ENCODE measurements around the gene CCDC18.
"Not testable (repeated sequence)": the region's sequence is repeated elsewhere in the genome, so short reads cannot be mapped to it uniquely, and the experiment has no call there.

The CCDC18 gene

GRCh38 chr1:93239863-93240262 lies 59.3 kb downstream of the CCDC18 start:
- Histone ChIP-seq H2AFZ (ENCODE audit: low read length) (no peak overlapping the region), H2BK12ac (ENCODE audit: low read length) (no peak overlapping the region), H3K27ac (replicated peaks; ENCODE audit: low read length) (no peak overlapping the region), H3K4me1 (ENCODE audit: control insufficient read depth in 2 of 2, insufficient read depth in 1 of 2, low read depth in 1 of 2, low read length in 2 of 2) (no peaks in the 10 kb centered on the region), H4K91ac (ENCODE audit: low read depth, low read length, poor library complexity) (no peak overlapping the region), H2AK5ac (ENCODE audit: low read depth, low read length) (no peak overlapping the region), H3K14ac (ENCODE audit: low read length) (no peak overlapping the region), H2BK5ac (ENCODE audit: low read length) (no peak overlapping the region), H3K4me2 (ENCODE audit: insufficient read depth, low read length, poor library complexity, severe bottlenecking) (no peak overlapping the region), H3K79me1 (ENCODE audit: low read depth, low read length) (no peaks in the 10 kb centered on the region), H4K8ac (ENCODE audit: low read depth, low read length) (no peak overlapping the region), H3K36me3 (replicated peaks in 1 of 2; ENCODE audit: control insufficient read depth in 2 of 2, insufficient read depth in 2 of 2, low read length in 2 of 2) (peaks cover 6 to 70% of the 10 kb centered on the region in 2 donors), H2BK15ac (ENCODE audit: low read length) (no peak overlapping the region), H3K23ac (ENCODE audit: low read depth, low read length, poor library complexity) (no peak overlapping the region), H3K4me3 (ENCODE audit: low read length in 2 of 2) (no peak overlapping the region), H3K9ac (ENCODE audit: low read depth, low read length, poor library complexity) (no peak overlapping the region), H2BK120ac (ENCODE audit: low read depth, low read length) (no peak overlapping the region), H3K18ac (ENCODE audit: low read length) (no peak overlapping the region), H3K4ac (ENCODE audit: low read length) (no peak overlapping the region), H3K9me3 (replicated peaks in 1 of 2; ENCODE audit: control insufficient read depth in 2 of 2, insufficient read depth in 1 of 2, low read depth in 1 of 2, low read length in 2 of 2) (peaks cover 5 to 30% of the 10 kb centered on the region in 2 donors), H3K27me3 (ENCODE audit: control insufficient read depth in 3 of 3, insufficient read depth in 3 of 3, low read depth in 1 of 3, low read length in 3 of 3) (no peaks in the 10 kb centered on the region)
- no CpG with 5 or more reads among the region's 3 CpGs for WGBS, 2 donors (ENCODE audit: extremely low coverage in 2 of 2, insufficient read length in 2 of 2, insufficient replicate concordance in 1 of 2)
- no peak for DNase-seq (ENCODE audit: low spot score)

DNA sequence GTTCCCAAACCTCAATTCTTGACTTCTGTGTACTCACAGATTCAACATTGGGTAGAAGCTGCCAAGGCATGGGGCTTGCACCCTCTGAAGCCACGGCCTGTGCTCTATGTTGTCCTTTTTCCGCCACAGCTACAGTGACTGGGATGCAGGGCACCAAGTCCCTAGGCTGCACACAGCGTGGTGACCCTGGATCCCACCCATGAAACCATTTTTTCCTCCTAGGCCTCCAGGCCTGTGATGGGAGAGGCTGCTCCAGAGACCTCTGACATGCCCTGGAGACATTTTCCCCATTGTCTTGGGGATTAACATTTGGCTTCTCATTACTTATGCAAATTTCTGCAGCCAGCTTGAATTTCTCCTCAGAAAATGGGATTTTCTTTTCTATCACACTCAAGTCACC lies 62.7 kb downstream of the CCDC18 start:
- not testable (repeated sequence) for H3K18ac ChIP-seq (ENCODE audit: low read length); H3K4me3 ChIP-seq (ENCODE audit: low read length in 2 of 2); H2BK12ac ChIP-seq (ENCODE audit: low read length); DNase-seq (ENCODE audit: low spot score); H2BK120ac ChIP-seq (ENCODE audit: low read depth, low read length); H3K23ac ChIP-seq (ENCODE audit: low read depth, low read length, poor library complexity); H3K14ac ChIP-seq (ENCODE audit: low read length); H4K91ac ChIP-seq (ENCODE audit: low read depth, low read length, poor library complexity); H3K79me1 ChIP-seq (ENCODE audit: low read depth, low read length); H3K4ac ChIP-seq (ENCODE audit: low read length); H2BK5ac ChIP-seq (ENCODE audit: low read length); H2AK5ac ChIP-seq (ENCODE audit: low read depth, low read length); H3K9ac ChIP-seq (ENCODE audit: low read depth, low read length, poor library complexity); H2BK15ac ChIP-seq (ENCODE audit: low read length); H3K4me2 ChIP-seq (ENCODE audit: insufficient read depth, low read length, poor library complexity, severe bottlenecking); H3K27ac ChIP-seq (replicated peaks; ENCODE audit: low read length); H4K8ac ChIP-seq (ENCODE audit: low read depth, low read length); H3K27me3 ChIP-seq (ENCODE audit: control insufficient read depth in 3 of 3, insufficient read depth in 3 of 3, low read depth in 1 of 3, low read length in 3 of 3); H2AFZ ChIP-seq (ENCODE audit: low read length); H3K4me1 ChIP-seq (ENCODE audit: control insufficient read depth in 2 of 2, insufficient read depth in 1 of 2, low read depth in 1 of 2, low read length in 2 of 2)
- WGBS, 2 donors (ENCODE audit: extremely low coverage in 2 of 2, insufficient read length in 2 of 2, insufficient replicate concordance in 1 of 2), result no CpG with 5 or more reads among the region's 3 CpGs
- peaks cover 5 to 30% of the 10 kb centered on the region in 2 donors for H3K9me3 ChIP-seq (replicated peaks in 1 of 2; ENCODE audit: control insufficient read depth in 2 of 2, insufficient read depth in 1 of 2, low read depth in 1 of 2, low read length in 2 of 2)
- peaks cover 5 to 66% of the 10 kb centered on the region in 2 donors for H3K36me3 ChIP-seq (replicated peaks in 1 of 2; ENCODE audit: control insufficient read depth in 2 of 2, insufficient read depth in 2 of 2, low read length in 2 of 2)

GRCh38 chr1:93244298-93245069 lies 64.0 kb downstream of the CCDC18 start:
- H3K9me3 ChIP-seq (replicated peaks in 1 of 2; ENCODE audit: control insufficient read depth in 2 of 2, insufficient read depth in 1 of 2, low read depth in 1 of 2, low read length in 2 of 2), result peaks cover 5 to 30% of the 10 kb centered on the region in 2 donors
- DNase-seq (ENCODE audit: low spot score), result no peak
- no peak overlapping the region for H3K18ac ChIP-seq (ENCODE audit: low read length)
- no CpG with 5 or more reads among the region's 1 CpG for WGBS, 2 donors (ENCODE audit: extremely low coverage in 2 of 2, insufficient read length in 2 of 2, insufficient replicate concordance in 1 of 2)
- no peak overlapping the region for H2BK120ac ChIP-seq (ENCODE audit: low read depth, low read length)
- H3K14ac ChIP-seq (ENCODE audit: low read length), result no peak overlapping the region
- H3K27ac ChIP-seq (replicated peaks; ENCODE audit: low read length), result no peak overlapping the region
- H3K4me1 ChIP-seq (ENCODE audit: control insufficient read depth in 2 of 2, insufficient read depth in 1 of 2, low read depth in 1 of 2, low read length in 2 of 2), result no peaks in the 10 kb centered on the region
- no peak overlapping the region for H3K4me2 ChIP-seq (ENCODE audit: insufficient read depth, low read length, poor library complexity, severe bottlenecking)
- H2AK5ac ChIP-seq (ENCODE audit: low read depth, low read length), result no peak overlapping the region
- no peak overlapping the region for H2BK12ac ChIP-seq (ENCODE audit: low read length)
- H4K8ac ChIP-seq (ENCODE audit: low read depth, low read length), result no peak overlapping the region
- no peak overlapping the region for H3K4me3 ChIP-seq (ENCODE audit: low read length in 2 of 2)
- no peaks in the 10 kb centered on the region for H3K79me1 ChIP-seq (ENCODE audit: low read depth, low read length)
- H2BK5ac ChIP-seq (ENCODE audit: low read length), result no peak overlapping the region
- H3K36me3 ChIP-seq (replicated peaks in 1 of 2; ENCODE audit: control insufficient read depth in 2 of 2, insufficient read depth in 2 of 2, low read length in 2 of 2), result peaks cover 5 to 54% of the 10 kb centered on the region in 2 donors
- H2BK15ac ChIP-seq (ENCODE audit: low read length), result no peak overlapping the region
- no peak overlapping the region for H3K23ac ChIP-seq (ENCODE audit: low read depth, low read length, poor library complexity)
- H3K4ac ChIP-seq (ENCODE audit: low read length), result no peak overlapping the region
- H2AFZ ChIP-seq (ENCODE audit: low read length), result no peak overlapping the region
- H3K9ac ChIP-seq (ENCODE audit: low read depth, low read length, poor library complexity), result no peak overlapping the region
- no peak overlapping the region for H4K91ac ChIP-seq (ENCODE audit: low read depth, low read length, poor library complexity)
- no peaks in the 10 kb centered on the region for H3K27me3 ChIP-seq (ENCODE audit: control insufficient read depth in 3 of 3, insufficient read depth in 3 of 3, low read depth in 1 of 3, low read length in 3 of 3)

- no peak overlapping the region for H2BK12ac ChIP-seq (ENCODE audit: low read length)
- no peak overlapping the region for H2BK120ac ChIP-seq (ENCODE audit: low read depth, low read length)
- no peak overlapping the region for H2BK5ac ChIP-seq (ENCODE audit: low read length)
- no peak overlapping the region for H3K4me2 ChIP-seq (ENCODE audit: insufficient read depth, low read length, poor library complexity, severe bottlenecking)
- peaks cover 2 to 38% of the 10 kb centered on the region in 2 donors for H3K36me3 ChIP-seq (replicated peaks in 1 of 2; ENCODE audit: control insufficient read depth in 2 of 2, insufficient read depth in 2 of 2, low read length in 2 of 2)
- peaks cover 0 to 9% of the 10 kb centered on the region in 2 donors for H3K9me3 ChIP-seq (replicated peaks in 1 of 2; ENCODE audit: control insufficient read depth in 2 of 2, insufficient read depth in 1 of 2, low read depth in 1 of 2, low read length in 2 of 2)
- no peak overlapping the region for H3K27ac ChIP-seq (replicated peaks; ENCODE audit: low read length)
- WGBS, 2 donors (ENCODE audit: extremely low coverage in 2 of 2, insufficient read length in 2 of 2, insufficient replicate concordance in 1 of 2), result no CpG with 5 or more reads among the region's 1 CpG
- H4K91ac ChIP-seq (ENCODE audit: low read depth, low read length, poor library complexity), result no peak overlapping the region
- no peak overlapping the region for H2AK5ac ChIP-seq (ENCODE audit: low read depth, low read length)
- no peak overlapping the region for H3K18ac ChIP-seq (ENCODE audit: low read length)
- no peaks in the 10 kb centered on the region for H3K27me3 ChIP-seq (ENCODE audit: control insufficient read depth in 3 of 3, insufficient read depth in 3 of 3, low read depth in 1 of 3, low read length in 3 of 3)
- no peak overlapping the region for H2BK15ac ChIP-seq (ENCODE audit: low read length)
- no peaks in the 10 kb centered on the region for H3K4me1 ChIP-seq (ENCODE audit: control insufficient read depth in 2 of 2, insufficient read depth in 1 of 2, low read depth in 1 of 2, low read length in 2 of 2)
- no peak overlapping the region for H3K4me3 ChIP-seq (ENCODE audit: low read length in 2 of 2)
- H3K9ac ChIP-seq (ENCODE audit: low read depth, low read length, poor library complexity), result no peak overlapping the region
- no peaks in the 10 kb centered on the region for H3K79me1 ChIP-seq (ENCODE audit: low read depth, low read length)
- H3K14ac ChIP-seq (ENCODE audit: low read length), result no peak overlapping the region
- no peak overlapping the region for H3K23ac ChIP-seq (ENCODE audit: low read depth, low read length, poor library complexity)
- DNase-seq (ENCODE audit: low spot score), result no peak
- H4K8ac ChIP-seq (ENCODE audit: low read depth, low read length), result no peak overlapping the region
- no peak overlapping the region for H3K4ac ChIP-seq (ENCODE audit: low read length)
- H2AFZ ChIP-seq (ENCODE audit: low read length), result no peak overlapping the region
Observed at GRCh38 chr1:93251966-93252365, 71.4 kb downstream of the CCDC18 start.
